ENCODE results near the gene DOCK1. TPM values are rescaled to one million over a fixed set of nuclear protein-coding genes. Genes with fewer than 3 reads are reported as not detected.
A peak's percentile ranks its signal among the peaks of the same experiment; 100 is the strongest.

Gene DOCK1
- total RNA-seq, 2 experiments from 2014 or later = 0.22 to 0.29 TPM

DNA sequence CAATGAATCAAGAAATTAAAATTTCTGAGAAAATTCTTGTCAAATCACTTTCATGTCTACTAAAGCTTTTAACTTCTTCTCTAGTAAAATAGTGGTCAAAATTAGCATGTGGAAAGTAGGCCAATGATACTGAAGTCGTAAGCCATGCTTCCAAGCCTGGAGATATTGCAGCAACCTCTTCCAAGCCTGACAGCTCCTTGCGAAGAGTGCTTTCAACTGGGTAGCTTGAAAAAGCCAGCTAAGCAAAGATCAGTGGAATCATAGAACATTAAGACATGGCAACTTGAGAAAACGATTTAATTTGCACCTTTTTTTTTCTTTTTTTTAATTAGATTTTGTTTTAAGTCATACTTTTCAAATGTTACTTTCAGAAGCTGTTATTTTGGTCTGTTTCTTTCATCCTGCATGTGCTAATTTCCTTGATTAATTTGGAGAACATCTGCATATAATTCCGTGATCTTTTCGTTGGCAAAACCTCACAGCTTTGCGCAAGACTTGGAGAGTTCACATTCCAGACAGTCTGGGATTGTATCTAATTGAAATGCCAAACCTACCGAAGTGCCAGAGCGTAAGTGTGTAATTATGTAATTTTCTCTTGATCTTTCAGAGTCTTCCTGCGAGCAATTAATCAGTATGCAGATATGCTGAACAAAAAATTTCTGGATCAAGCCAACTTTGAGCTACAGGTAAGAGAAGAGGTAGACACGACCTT lies 433.3 kb downstream of the DOCK1 start:
- H3K9me3 Mint-ChIP-seq = no peaks in the 10 kb centered on the region
- H3K36me3 Mint-ChIP-seq = no peaks in the 10 kb centered on the region
- POLR2A ChIA-PET = no interaction called here
- no peak overlapping the region for H3K4me3 Mint-ChIP-seq
- CTCF ChIA-PET = no interaction called here
- H3K27me3 Mint-ChIP-seq = peaks cover 2% of the 10 kb centered on the region
- peaks cover 2% of the 10 kb centered on the region for H3K4me1 Mint-ChIP-seq (ENCODE audit: low read depth)
- DNase-seq = no peak
- intact Hi-C loops (cut with micrococcal nuclease) = no loop called here
- no peak overlapping the region for H3K27ac Mint-ChIP-seq

- H3K36me3 Mint-ChIP-seq = no peaks in the 10 kb centered on the region
- ChIA-PET CTCF (no interaction called here), POLR2A (no interaction called here)
- no peaks in the 10 kb centered on the region for H3K9me3 Mint-ChIP-seq
- DNase-seq = no peak
- no peak overlapping the region for H3K4me3 Mint-ChIP-seq
- H3K27me3 Mint-ChIP-seq = peaks cover 3% of the 10 kb centered on the region
- intact Hi-C loops (cut with micrococcal nuclease) = no loop called here
- H3K4me1 Mint-ChIP-seq (ENCODE audit: low read depth) = no peaks in the 10 kb centered on the region
- no peak overlapping the region for H3K27ac Mint-ChIP-seq
These were observed 438.6 kb downstream of the DOCK1 start for GRCh38 chr10:127343821-127344220.

DNA sequence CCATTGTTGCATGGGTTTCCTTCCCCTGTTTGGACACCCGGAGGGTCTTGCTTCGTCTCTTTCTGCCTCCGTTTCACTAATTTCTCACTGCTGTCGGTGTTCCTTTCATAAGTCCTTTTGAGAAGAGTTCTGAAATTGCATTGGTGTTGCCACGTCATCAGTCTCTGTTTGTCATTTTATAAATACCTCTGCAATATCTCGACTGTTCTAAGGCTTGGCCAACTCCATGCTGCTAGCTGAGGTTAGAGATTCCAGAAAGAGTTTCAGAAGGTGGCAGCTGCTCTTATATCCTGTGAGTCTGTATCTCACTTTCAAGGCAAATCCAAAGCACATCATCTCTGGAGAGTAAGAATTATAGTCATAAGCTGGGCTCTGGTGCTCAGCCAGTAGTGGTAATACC lies 439.1 kb downstream of the DOCK1 start:
- no peak overlapping the region for H3K27ac Mint-ChIP-seq
- no peaks in the 10 kb centered on the region for H3K36me3 Mint-ChIP-seq
- H3K27me3 Mint-ChIP-seq = peaks cover 3% of the 10 kb centered on the region
- POLR2A ChIA-PET = no interaction called here
- no peak overlapping the region for H3K4me3 Mint-ChIP-seq
- CTCF ChIA-PET = no interaction called here
- H3K4me1 Mint-ChIP-seq (ENCODE audit: low read depth) = no peaks in the 10 kb centered on the region
- DNase-seq = no peak
- intact Hi-C loops (cut with micrococcal nuclease) = no loop called here
- no peaks in the 10 kb centered on the region for H3K9me3 Mint-ChIP-seq

- CTCF ChIA-PET = no interaction called here
- POLR2A ChIA-PET = no interaction called here
- intact Hi-C loops (cut with micrococcal nuclease) = no loop called here
- no peak for DNase-seq
- Mint-ChIP-seq H3K4me1 (ENCODE audit: low read depth) (no peaks in the 10 kb centered on the region), H3K27me3 (peaks cover 3% of the 10 kb centered on the region), H3K9me3 (no peaks in the 10 kb centered on the region), H3K36me3 (no peaks in the 10 kb centered on the region), H3K4me3 (no peak overlapping the region), H3K27ac (no peak overlapping the region)
These were observed 440.2 kb downstream of the DOCK1 start for GRCh38 chr10:127345231-127345965.

GRCh38 chr10:127346604-127347003 lies 441.4 kb downstream of the DOCK1 start:
- intact Hi-C loops (cut with micrococcal nuclease) = no loop called here
- CTCF ChIA-PET = interaction anchor here (0.7 kb wide), 1 partner anchor 10 kb away, joined by 3 read pairs; no protein-coding TSS in a partner anchor

DNA sequence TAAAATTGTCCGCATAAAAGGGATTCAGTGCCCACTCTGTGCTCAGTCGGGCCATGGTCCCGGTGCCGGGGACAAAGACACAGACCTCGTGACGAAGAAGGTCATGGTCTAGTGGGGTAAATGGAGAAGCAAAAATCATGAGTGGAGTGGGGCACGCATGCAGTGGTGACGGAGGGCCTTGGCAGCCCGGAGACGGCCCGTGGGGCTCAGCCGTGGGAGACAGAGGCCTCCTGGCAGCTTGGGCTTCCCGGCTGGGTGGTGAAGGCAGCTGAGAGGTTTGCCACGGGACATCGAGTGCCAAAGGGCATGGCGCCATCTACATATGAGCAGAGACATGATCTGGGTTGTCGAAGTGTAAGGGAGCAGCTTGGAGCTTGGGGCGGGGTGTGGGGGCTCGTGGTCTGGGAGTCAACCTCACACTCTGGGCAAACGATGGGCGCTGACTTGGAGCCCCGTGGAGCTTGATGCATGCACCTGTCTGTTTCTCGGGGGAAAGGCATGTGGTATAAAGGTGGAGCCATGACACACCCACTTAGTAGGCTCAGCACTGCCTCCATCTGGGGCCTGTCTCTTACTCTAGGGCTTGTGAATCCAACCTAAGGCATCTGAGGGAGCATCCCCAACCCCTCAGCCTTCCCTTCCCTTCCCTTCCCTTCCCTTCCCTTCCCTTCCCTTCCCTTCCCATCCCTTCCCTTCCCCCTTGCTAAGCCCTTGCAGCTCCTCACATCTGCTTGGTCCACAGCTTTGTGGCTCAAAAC lies 442.2 kb downstream of the DOCK1 start:
- CTCF ChIA-PET = no interaction called here
- POLR2A ChIA-PET = no interaction called here
- peaks cover 2% of the 10 kb centered on the region for H3K27me3 Mint-ChIP-seq
- no peaks in the 10 kb centered on the region for H3K4me1 Mint-ChIP-seq (ENCODE audit: low read depth)
- H3K36me3 Mint-ChIP-seq = no peaks in the 10 kb centered on the region
- intact Hi-C loops (cut with micrococcal nuclease) = no loop called here
- DNase-seq = no peak
- H3K4me3 Mint-ChIP-seq = no peak overlapping the region
- H3K27ac Mint-ChIP-seq = no peak overlapping the region
- H3K9me3 Mint-ChIP-seq = no peaks in the 10 kb centered on the region

More at GRCh38 chr10:127346604-127347003, 441.4 kb downstream of the DOCK1 start:
- POLR2A ChIA-PET = no interaction called here
- Mint-ChIP-seq H3K4me3 (no peak overlapping the region), H3K27me3 (peaks cover 3% of the 10 kb centered on the region), H3K4me1 (ENCODE audit: low read depth) (no peaks in the 10 kb centered on the region), H3K27ac (no peak overlapping the region), H3K9me3 (no peaks in the 10 kb centered on the region), H3K36me3 (no peaks in the 10 kb centered on the region)
- peak; percentile 41 for DNase-seq

DNA sequence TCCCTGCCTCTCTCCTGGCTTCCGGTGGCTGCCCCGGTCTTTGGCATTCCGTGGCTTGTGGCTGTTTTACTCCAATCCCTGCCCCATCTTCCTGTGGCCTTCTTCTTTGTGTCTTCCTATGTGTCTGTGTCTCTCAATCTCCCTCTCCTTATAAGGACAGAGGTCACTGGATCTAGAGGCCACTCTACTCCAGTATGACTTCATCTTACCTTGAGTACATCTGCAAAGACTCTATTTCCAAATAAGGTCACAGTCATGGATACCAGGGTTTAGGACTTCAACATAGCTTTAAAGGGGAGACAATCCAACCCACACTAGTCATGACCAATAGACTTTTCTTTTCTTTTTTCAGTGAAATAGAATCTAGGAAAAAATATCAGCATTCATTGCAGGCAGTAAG lies 444.5 kb downstream of the DOCK1 start:
- no peak for DNase-seq
- Mint-ChIP-seq H3K36me3 (no peaks in the 10 kb centered on the region), H3K9me3 (no peaks in the 10 kb centered on the region), H3K4me1 (ENCODE audit: low read depth) (no peaks in the 10 kb centered on the region), H3K27ac (no peak overlapping the region), H3K4me3 (no peak overlapping the region), H3K27me3 (peaks cover 2% of the 10 kb centered on the region)
- POLR2A ChIA-PET = no interaction called here
- CTCF ChIA-PET = no interaction called here
- intact Hi-C loops (cut with micrococcal nuclease) = no loop called here

DNA sequence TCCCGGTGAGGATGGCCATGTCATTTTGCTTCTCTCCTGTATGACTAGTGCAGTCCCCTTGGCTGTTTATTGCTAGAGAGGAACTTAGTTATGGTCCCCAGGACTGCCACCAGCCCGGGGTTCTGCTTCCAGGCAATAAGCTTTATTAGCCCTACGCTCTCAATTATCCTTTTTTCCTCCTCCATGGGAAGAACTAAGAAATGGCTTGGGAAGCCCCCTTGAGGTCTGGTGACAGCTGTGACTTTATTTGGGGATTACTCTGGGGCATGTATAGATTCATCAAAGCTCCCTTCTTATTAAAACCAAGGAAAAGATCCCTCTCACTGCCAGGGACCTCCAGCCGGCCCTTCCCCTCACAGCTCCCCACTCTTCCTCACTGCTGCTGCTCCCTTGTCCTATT lies 446.3 kb downstream of the DOCK1 start:
- POLR2A ChIA-PET = no interaction called here
- H3K27ac Mint-ChIP-seq = no peak overlapping the region
- peaks cover 2% of the 10 kb centered on the region for H3K27me3 Mint-ChIP-seq
- no peaks in the 10 kb centered on the region for H3K4me1 Mint-ChIP-seq (ENCODE audit: low read depth)
- intact Hi-C loops (cut with micrococcal nuclease) = no loop called here
- H3K4me3 Mint-ChIP-seq = no peak overlapping the region
- no peak for DNase-seq
- no peaks in the 10 kb centered on the region for H3K9me3 Mint-ChIP-seq
- CTCF ChIA-PET = no interaction called here
- H3K36me3 Mint-ChIP-seq = no peaks in the 10 kb centered on the region

GRCh38 chr10:127353544-127353943 lies 448.3 kb downstream of the DOCK1 start:
- ChIA-PET POLR2A (no interaction called here), CTCF (no interaction called here)
- Mint-ChIP-seq H3K27ac (no peak overlapping the region), H3K9me3 (no peaks in the 10 kb centered on the region), H3K27me3 (no peaks in the 10 kb centered on the region), H3K4me3 (no peak overlapping the region), H3K4me1 (ENCODE audit: low read depth) (no peaks in the 10 kb centered on the region), H3K36me3 (no peaks in the 10 kb centered on the region)
- no peak for DNase-seq
- intact Hi-C loops (cut with micrococcal nuclease) = no loop called here

DNA sequence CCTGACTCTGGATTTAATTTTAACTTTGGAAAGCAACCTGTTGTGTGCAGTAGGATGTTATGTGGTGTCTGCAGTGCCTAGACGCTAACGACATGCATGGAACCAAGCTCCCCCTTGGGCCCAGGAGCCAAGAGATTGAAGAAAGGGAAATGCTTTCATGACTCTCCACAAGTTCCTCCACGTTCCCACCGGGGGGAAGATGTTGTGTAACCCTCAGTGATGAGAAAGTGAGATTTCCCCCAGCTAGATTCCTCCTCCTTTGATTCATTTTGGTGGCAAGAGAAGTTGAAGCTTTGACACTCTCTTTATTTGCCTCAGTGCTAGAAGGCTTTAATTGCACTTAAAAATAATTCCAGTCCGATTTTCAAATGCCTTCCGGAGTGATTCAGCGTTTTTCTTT lies 449.0 kb downstream of the DOCK1 start:
- Mint-ChIP-seq H3K27ac (no peak overlapping the region), H3K27me3 (no peaks in the 10 kb centered on the region), H3K36me3 (no peaks in the 10 kb centered on the region), H3K4me3 (no peak overlapping the region), H3K4me1 (ENCODE audit: low read depth) (no peaks in the 10 kb centered on the region), H3K9me3 (no peaks in the 10 kb centered on the region)
- DNase-seq = no peak
- POLR2A ChIA-PET = no interaction called here
- intact Hi-C loops (cut with micrococcal nuclease) = no loop called here
- CTCF ChIA-PET = no interaction called here

GRCh38 chr10:127354992-127355391 lies 449.8 kb downstream of the DOCK1 start:
- Mint-ChIP-seq H3K4me1 (ENCODE audit: low read depth) (no peaks in the 10 kb centered on the region), H3K36me3 (no peaks in the 10 kb centered on the region), H3K9me3 (no peaks in the 10 kb centered on the region), H3K27me3 (no peaks in the 10 kb centered on the region), H3K27ac (no peak overlapping the region), H3K4me3 (no peak overlapping the region)
- no peak for DNase-seq
- CTCF ChIA-PET = no interaction called here
- intact Hi-C loops (cut with micrococcal nuclease) = no loop called here
- POLR2A ChIA-PET = no interaction called here

GRCh38 chr10:127356360-127356759 lies 451.1 kb downstream of the DOCK1 start:
- intact Hi-C loops (cut with micrococcal nuclease) = no loop called here
- no peak overlapping the region for H3K4me3 Mint-ChIP-seq
- DNase-seq = no peak
- no peaks in the 10 kb centered on the region for H3K9me3 Mint-ChIP-seq
- H3K36me3 Mint-ChIP-seq = no peaks in the 10 kb centered on the region
- H3K4me1 Mint-ChIP-seq (ENCODE audit: low read depth) = no peaks in the 10 kb centered on the region
- H3K27me3 Mint-ChIP-seq = peaks cover 1% of the 10 kb centered on the region
- CTCF ChIA-PET = interaction anchor here (0.6 kb wide), 1 partner anchor 10 kb away, joined by 3 read pairs; no protein-coding TSS in a partner anchor
- no peak overlapping the region for H3K27ac Mint-ChIP-seq
- POLR2A ChIA-PET = no interaction called here
